CD14-positive monocyte (primary cell): ENCODE results near the gene BPIFB1. TPM values are rescaled to one million over a fixed set of nuclear protein-coding genes. Genes with fewer than 3 reads are reported as not detected.

Experiments used
- DNase-seq, 3 donors: peaks; one replicate each; pipeline ENCODE4 v3.0.0-alpha.2; 2011 to 2022
- H2AFZ ChIP-seq: 2 replicates; pipeline ENCODE4 v1.6.0; 2012; ENCODE audit warnings: mild to moderate bottlenecking, low read depth, low read length, inconsistent platforms; ENCODE audit not compliant: insufficient read depth, poor library complexity, severe bottlenecking
- H3K27ac ChIP-seq, 2 donors: 1 replicate in 1 of 2; 2 replicates in 1 of 2; pipeline ENCODE4 v1.5.1; 2012 to 2013; ENCODE audit warnings: low read length in 2 of 2, control low read depth in 1 of 2, inconsistent platforms in 1 of 2, low read depth in 1 of 2, mild to moderate bottlenecking in 1 of 2
- H3K27me3 ChIP-seq, 2 donors: one replicate each; pipeline versions ENCODE4 v1.6.0 to v1.6.1; 2011 to 2013; ENCODE audit warnings: low read length in 2 of 2; ENCODE audit not compliant: control insufficient read depth in 2 of 2, insufficient read depth in 2 of 2
- H3K36me3 ChIP-seq, 2 donors: replicated peaks in 1 of 2; 1 replicate in 1 of 2; 2 replicates in 1 of 2; pipeline versions ENCODE4 v1.5.1 to v1.6.1; 2012 to 2013; ENCODE audit warnings: low read length in 2 of 2, control low read depth in 1 of 2, inconsistent platforms in 1 of 2, mild to moderate bottlenecking in 1 of 2; ENCODE audit not compliant: insufficient read depth in 2 of 2, control insufficient read depth in 1 of 2
- H3K4me1 ChIP-seq, 2 donors: 1 replicate in 1 of 2; 2 replicates in 1 of 2; pipeline versions ENCODE4 v1.5.1 to v1.6.1; 2012 to 2013; ENCODE audit warnings: low read length in 2 of 2, control low read depth in 1 of 2, inconsistent platforms in 1 of 2, mild to moderate bottlenecking in 1 of 2, moderate library complexity in 1 of 2; ENCODE audit not compliant: insufficient read depth in 2 of 2, control insufficient read depth in 1 of 2
- H3K4me2 ChIP-seq: replicated peaks from 2 replicates; pipeline ENCODE3; 2012; ENCODE audit warnings: low read length, moderate library complexity, mild to moderate bottlenecking; ENCODE audit not compliant: poor library complexity, severe bottlenecking; ENCODE audit errors: extremely low read depth
- H3K4me3 ChIP-seq, 3 experiments: fragments of 200-600 bp in 1 of 3; sonication (generic) in 1 of 3; replicated peaks in 1 of 3; 1 replicate in 2 of 3; 2 replicates in 1 of 3; pipeline ENCODE4 v1.5.1; 2011 to 2013; ENCODE audit warnings: low read length in 3 of 3, mild to moderate bottlenecking in 3 of 3, control low read depth in 2 of 3, low read depth in 2 of 3, inconsistent platforms in 1 of 3, moderate library complexity in 1 of 3
- H3K79me2 ChIP-seq: 2 replicates; pipeline ENCODE4 v1.6.0; 2012; ENCODE audit warnings: mild to moderate bottlenecking, control low read depth, inconsistent platforms, low read length, moderate library complexity; ENCODE audit not compliant: insufficient read depth
- H3K9ac ChIP-seq: 2 replicates; pipeline ENCODE4 v1.6.0; 2017; ENCODE audit warnings: low read length, mild to moderate bottlenecking; ENCODE audit not compliant: insufficient read depth, poor library complexity, severe bottlenecking
- H3K9me3 ChIP-seq, 2 donors: replicated peaks in 1 of 2; 1 replicate in 1 of 2; 2 replicates in 1 of 2; pipeline versions ENCODE4 v1.5.1 to v1.6.1; 2012 to 2013; ENCODE audit warnings: low read length in 2 of 2, control low read depth in 1 of 2; ENCODE audit not compliant: control insufficient read depth in 1 of 2, insufficient read depth in 1 of 2
- H4K20me1 ChIP-seq: 2 replicates; pipeline ENCODE4 v1.6.0; 2012; ENCODE audit warnings: mild to moderate bottlenecking, low read length, control low read depth, moderate library complexity; ENCODE audit not compliant: insufficient read depth
- H3K27ac Mint-ChIP-seq, 7 donors: one replicate each; pipeline ENCODE4 v1.8.0; 2020; ENCODE audit warnings: mild to moderate bottlenecking in 7 of 7, mixed read lengths in 7 of 7, moderate library complexity in 6 of 7, inconsistent platforms in 2 of 7
- H3K27me3 Mint-ChIP-seq, 3 donors: one replicate each; pipeline ENCODE4 v1.8.0; 2021 to 2022; ENCODE audit warnings: low read depth in 3 of 3, mild to moderate bottlenecking in 3 of 3, mixed read lengths in 3 of 3, moderate library complexity in 3 of 3, inconsistent platforms in 1 of 3
- H3K36me3 Mint-ChIP-seq, 2 donors: one replicate each; pipeline ENCODE4 v1.8.0; 2020; ENCODE audit warnings: mixed read lengths in 2 of 2, inconsistent platforms in 1 of 2, mild to moderate bottlenecking in 1 of 2
- H3K4me1 Mint-ChIP-seq: one replicate; pipeline ENCODE4 v1.8.0; 2020; ENCODE audit warnings: mild to moderate bottlenecking, mixed read lengths
- H3K4me3 Mint-ChIP-seq, 2 donors: one replicate each; pipeline ENCODE4 v1.8.0; 2020; ENCODE audit warnings: mild to moderate bottlenecking in 2 of 2, mixed read lengths in 2 of 2, moderate library complexity in 1 of 2
- H3K9me3 Mint-ChIP-seq, 7 donors: one replicate each; pipeline ENCODE4 v1.8.0; 2020 to 2022; ENCODE audit warnings: mixed read lengths in 7 of 7, mild to moderate bottlenecking in 6 of 7, moderate library complexity in 6 of 7, inconsistent platforms in 2 of 7
- WGBS: methylation state at CpG from one replicate; pipeline ENCODE4 v1.1.5; 2013; ENCODE audit warnings: missing lambda C conversion rate; ENCODE audit not compliant: insufficient coverage; 5-methylcytosine and 5-hydroxymethylcytosine counted together
- intact Hi-C, 2 donors: fragments of 100-400 bp; cut with micrococcal nuclease; formaldehyde crosslinking; loops; one replicate each; pipeline versions ENCODE4 v1.15.0 to v1.15.1; 2023
- polyA plus RNA-seq, 3 donors: library from polyadenylated mRNA; depleted of rRNA in 1 of 3; unstranded in 2 of 3; stranded (reverse) in 1 of 3; fragments of 300-500 nt in 2 of 3; fragments of >200 nt in 1 of 3; fragmentation: Illumina TruSeq in 2 of 3; gene quantifications; 1 replicate in 2 of 3; 2 replicates in 1 of 3; pipeline ENCODE4 v1.2.3, GENCODE V29; 2012 to 2021
- TF ChIP-seq, protein P1 (sequence below): fragments of 200-600 bp; IDR thresholded peaks from one replicate; pipeline ENCODE4 v1.8.0; 2022; ENCODE audit warnings: antibody characterized with exemption, mild to moderate bottlenecking

The BPIFB1 gene
- polyA plus RNA-seq, 3 donors: not detected

DNA sequence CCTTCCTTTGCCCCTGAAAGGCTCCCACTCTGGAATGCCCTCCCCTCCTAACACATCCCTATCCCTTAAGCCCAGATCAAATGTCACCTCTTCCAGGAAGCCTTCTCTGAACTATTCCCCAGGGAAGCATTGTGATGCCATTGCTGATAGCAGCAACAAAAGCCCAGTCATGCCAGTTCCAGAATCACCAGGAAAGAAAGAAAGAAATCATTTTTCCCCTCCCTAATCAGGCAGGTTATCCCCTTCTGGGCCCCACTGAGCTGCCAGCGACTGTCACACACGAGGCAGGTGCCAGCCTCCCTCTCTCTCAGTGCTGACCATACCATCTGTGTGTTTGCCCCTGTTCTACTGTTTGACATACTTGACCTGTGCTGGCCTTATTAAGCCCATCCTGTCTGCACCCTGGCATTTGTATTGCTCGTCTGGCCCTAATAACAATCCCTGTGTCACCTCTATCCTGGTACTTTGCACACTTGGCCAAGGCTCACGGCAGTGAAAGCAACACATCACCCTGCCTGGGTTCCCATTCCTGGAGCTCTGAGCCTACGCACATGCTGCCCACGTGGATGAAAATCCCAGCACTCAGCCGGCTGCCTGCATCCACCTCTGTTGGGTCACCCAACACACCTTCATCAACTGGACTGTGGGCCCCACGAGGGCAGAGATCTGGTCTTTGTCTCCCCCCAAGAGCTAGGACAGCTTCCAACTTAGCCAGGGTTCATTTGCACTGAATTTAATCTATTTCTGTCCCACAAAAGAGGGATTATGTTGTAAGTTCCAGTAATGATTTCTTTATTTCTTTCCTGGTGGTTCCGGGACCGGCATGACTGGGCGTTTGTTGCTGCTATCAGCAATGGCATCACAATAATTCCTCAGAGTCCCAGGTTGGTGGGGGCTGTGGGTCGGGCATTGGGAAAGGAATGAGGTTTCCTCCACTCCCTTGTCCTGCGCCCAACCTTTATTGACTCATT lies 5.3 kb upstream of the BPIFB1 start:
- Histone ChIP-seq H3K4me2 (no peak overlapping the region), H4K20me1 (no peaks in the 10 kb centered on the region), H3K79me2 (no peaks in the 10 kb centered on the region), H3K9me3 (no peaks in the 10 kb centered on the region), H3K27ac (no peak overlapping the region), H2AFZ (no peak overlapping the region), H3K36me3 (no peaks in the 10 kb centered on the region), H3K9ac (no peak overlapping the region), H3K27me3 (no peaks in the 10 kb centered on the region), H3K4me1 (peaks cover 0 to 4% of the 10 kb centered on the region in 2 donors), H3K4me3 (no peak overlapping the region)
- no peak for DNase-seq
- H3K4me3 Mint-ChIP-seq: no peak overlapping the region
- peaks cover 10% of the 10 kb centered on the region for H3K4me1 Mint-ChIP-seq
- intact Hi-C loops: no loop called here
- peaks cover 0 to 1% (median 0%) of the 10 kb centered on the region in 7 donors for H3K9me3 Mint-ChIP-seq
- TF ChIP-seq, protein P1, sequence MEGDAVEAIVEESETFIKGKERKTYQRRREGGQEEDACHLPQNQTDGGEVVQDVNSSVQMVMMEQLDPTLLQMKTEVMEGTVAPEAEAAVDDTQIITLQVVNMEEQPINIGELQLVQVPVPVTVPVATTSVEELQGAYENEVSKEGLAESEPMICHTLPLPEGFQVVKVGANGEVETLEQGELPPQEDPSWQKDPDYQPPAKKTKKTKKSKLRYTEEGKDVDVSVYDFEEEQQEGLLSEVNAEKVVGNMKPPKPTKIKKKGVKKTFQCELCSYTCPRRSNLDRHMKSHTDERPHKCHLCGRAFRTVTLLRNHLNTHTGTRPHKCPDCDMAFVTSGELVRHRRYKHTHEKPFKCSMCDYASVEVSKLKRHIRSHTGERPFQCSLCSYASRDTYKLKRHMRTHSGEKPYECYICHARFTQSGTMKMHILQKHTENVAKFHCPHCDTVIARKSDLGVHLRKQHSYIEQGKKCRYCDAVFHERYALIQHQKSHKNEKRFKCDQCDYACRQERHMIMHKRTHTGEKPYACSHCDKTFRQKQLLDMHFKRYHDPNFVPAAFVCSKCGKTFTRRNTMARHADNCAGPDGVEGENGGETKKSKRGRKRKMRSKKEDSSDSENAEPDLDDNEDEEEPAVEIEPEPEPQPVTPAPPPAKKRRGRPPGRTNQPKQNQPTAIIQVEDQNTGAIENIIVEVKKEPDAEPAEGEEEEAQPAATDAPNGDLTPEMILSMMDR: no peak
- H3K27ac Mint-ChIP-seq: no peak overlapping the region
- H3K27me3 Mint-ChIP-seq: peaks cover 2 to 12% (median 3%) of the 10 kb centered on the region in 3 donors
- 67% methylated on average over 5 of the region's 13 CpGs for WGBS
- H3K36me3 Mint-ChIP-seq: no peaks in the 10 kb centered on the region

DNA sequence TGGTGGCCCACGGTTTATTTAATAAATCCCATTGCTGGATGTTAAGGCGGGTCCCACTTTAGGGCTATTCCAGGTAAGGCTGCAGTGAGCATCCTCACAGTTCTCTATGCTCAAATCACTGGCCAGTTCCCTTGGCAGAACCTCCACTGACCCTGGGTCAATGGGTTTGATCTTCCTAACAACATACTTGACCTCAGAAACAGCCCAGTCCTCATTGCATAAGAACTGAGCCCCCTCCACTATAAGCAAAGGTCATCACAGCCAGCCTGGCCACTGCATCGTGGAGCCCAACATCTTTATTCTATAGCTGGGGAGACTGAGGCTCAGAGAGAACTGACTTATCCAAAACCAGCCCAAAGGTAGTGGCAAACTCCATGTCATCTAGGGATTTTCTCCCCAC lies 4.3 kb upstream of the BPIFB1 start:
- Histone ChIP-seq H3K9me3 (no peaks in the 10 kb centered on the region), H3K9ac (no peak overlapping the region), H2AFZ (no peak overlapping the region), H3K27ac (no peak overlapping the region), H3K36me3 (no peaks in the 10 kb centered on the region), H3K79me2 (no peaks in the 10 kb centered on the region), H3K4me1 (peaks cover 0 to 4% of the 10 kb centered on the region in 2 donors), H4K20me1 (no peaks in the 10 kb centered on the region), H3K27me3 (no peaks in the 10 kb centered on the region), H3K4me2 (no peak overlapping the region), H3K4me3 (no peak overlapping the region)
- Mint-ChIP-seq H3K27me3 (peaks cover 2 to 7% (median 3%) of the 10 kb centered on the region in 3 donors), H3K27ac (no peak overlapping the region), H3K36me3 (no peaks in the 10 kb centered on the region), H3K4me1 (peaks cover 10% of the 10 kb centered on the region), H3K4me3 (no peak overlapping the region), H3K9me3 (peaks cover 0 to 1% (median 0%) of the 10 kb centered on the region in 7 donors)
- TF ChIP-seq, protein P1: no peak
- no peak for DNase-seq
- WGBS: 86% methylated on average over 1 of the region's 3 CpGs
- intact Hi-C loops: no loop called here
